Fibroblast of pulmonary artery (primary cell): Measurements from ENCODE around the gene CDS2.

Source experiments
- DNase-seq: peaks from one replicate; pipeline ENCODE4 v3.0.0-alpha.2; 2010; ENCODE audit warnings: low read depth
- H3K4me3 ChIP-seq: replicated peaks from 2 replicates; pipeline ENCODE4 v1.5.1; 2011; ENCODE audit warnings: low read depth, mild to moderate bottlenecking, control low read depth, low read length, moderate library complexity
- CTCF ChIP-seq: IDR thresholded peaks from 2 replicates; pipeline ENCODE4 v1.5.1; 2011; ENCODE audit warnings: mild to moderate bottlenecking, control low read depth, low read length, inconsistent platforms; ENCODE audit errors: missing control alignments

The CDS2 gene

GRCh38 chr20:5234978-5235377, 108.2 kb downstream of the CDS2 start:
- H3K4me3 ChIP-seq = no peak overlapping the region
- DNase-seq = no peak
- TF ChIP-seq CTCF = no peak
